ENCODE data around the gene CHID1. TPM values are rescaled to one million over a fixed set of nuclear protein-coding genes. Genes with fewer than 3 reads are reported as not detected.

Gene CHID1
- total RNA-seq, 1 donor from 2014 or later: 69.4 TPM

DNA sequence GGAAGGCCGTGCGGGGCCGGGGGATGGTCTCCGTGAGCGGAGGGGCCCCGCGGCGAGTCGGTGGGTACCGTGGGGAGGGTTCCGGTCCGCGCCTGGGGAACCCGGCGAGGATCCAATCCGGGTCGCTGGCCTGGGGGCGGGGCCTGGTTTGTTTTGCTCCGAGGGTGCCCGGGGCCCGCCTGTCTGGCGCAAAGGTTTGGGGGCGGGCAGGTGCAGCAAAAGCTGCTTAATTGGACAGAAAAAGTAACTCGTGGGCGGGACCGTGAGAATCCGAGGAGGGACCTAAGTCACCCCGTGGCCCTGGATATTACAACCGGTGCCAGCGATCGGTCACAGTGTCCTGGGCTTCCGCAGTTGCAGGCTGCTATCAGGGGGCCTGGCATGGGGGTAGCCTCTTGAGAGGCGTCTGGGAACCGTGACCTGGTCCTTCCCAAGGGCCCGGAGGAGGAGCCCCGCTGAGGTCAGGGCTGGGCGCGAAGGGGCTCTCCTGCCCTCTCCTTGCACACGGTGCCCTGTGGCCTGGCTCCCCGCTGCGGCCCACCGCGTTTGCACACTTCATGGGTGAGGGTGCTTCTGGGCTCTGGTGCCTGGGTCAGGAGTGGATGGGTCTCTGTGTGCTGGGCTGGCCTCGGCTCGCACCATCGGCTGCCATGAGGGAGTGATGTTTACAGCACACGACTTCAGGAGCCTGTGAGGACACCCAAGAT, 90.5 kb downstream of the CHID1 start:
- intact Hi-C loops (cut with DNase I): loop anchor here (1.0 kb wide), 3 partner anchors 11 to 15 kb away; partner anchors contain the start of genes CD151, PIDD1 and RPLP2
- TF ChIP-seq, protein P1, sequence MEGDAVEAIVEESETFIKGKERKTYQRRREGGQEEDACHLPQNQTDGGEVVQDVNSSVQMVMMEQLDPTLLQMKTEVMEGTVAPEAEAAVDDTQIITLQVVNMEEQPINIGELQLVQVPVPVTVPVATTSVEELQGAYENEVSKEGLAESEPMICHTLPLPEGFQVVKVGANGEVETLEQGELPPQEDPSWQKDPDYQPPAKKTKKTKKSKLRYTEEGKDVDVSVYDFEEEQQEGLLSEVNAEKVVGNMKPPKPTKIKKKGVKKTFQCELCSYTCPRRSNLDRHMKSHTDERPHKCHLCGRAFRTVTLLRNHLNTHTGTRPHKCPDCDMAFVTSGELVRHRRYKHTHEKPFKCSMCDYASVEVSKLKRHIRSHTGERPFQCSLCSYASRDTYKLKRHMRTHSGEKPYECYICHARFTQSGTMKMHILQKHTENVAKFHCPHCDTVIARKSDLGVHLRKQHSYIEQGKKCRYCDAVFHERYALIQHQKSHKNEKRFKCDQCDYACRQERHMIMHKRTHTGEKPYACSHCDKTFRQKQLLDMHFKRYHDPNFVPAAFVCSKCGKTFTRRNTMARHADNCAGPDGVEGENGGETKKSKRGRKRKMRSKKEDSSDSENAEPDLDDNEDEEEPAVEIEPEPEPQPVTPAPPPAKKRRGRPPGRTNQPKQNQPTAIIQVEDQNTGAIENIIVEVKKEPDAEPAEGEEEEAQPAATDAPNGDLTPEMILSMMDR (IDR thresholded peaks at IDR 0.05): no peak
- Histone ChIP-seq H3K27ac (peak overlapping the region; percentile 98 to 99), H3K4me1 (peaks cover 16 to 24% of the 10 kb centered on the region in 2 donors), H3K4me3 (peak overlapping the region; percentile 80 to 91), H3K9me3 (no peaks in the 10 kb centered on the region), H3K27me3 (no peaks in the 10 kb centered on the region), H3K36me3 (peaks cover 28 to 34% of the 10 kb centered on the region in 2 donors)
- peak; percentile 80 to 96 for DNase-seq (ENCODE audit: low spot score in 2 of 2)

DNA sequence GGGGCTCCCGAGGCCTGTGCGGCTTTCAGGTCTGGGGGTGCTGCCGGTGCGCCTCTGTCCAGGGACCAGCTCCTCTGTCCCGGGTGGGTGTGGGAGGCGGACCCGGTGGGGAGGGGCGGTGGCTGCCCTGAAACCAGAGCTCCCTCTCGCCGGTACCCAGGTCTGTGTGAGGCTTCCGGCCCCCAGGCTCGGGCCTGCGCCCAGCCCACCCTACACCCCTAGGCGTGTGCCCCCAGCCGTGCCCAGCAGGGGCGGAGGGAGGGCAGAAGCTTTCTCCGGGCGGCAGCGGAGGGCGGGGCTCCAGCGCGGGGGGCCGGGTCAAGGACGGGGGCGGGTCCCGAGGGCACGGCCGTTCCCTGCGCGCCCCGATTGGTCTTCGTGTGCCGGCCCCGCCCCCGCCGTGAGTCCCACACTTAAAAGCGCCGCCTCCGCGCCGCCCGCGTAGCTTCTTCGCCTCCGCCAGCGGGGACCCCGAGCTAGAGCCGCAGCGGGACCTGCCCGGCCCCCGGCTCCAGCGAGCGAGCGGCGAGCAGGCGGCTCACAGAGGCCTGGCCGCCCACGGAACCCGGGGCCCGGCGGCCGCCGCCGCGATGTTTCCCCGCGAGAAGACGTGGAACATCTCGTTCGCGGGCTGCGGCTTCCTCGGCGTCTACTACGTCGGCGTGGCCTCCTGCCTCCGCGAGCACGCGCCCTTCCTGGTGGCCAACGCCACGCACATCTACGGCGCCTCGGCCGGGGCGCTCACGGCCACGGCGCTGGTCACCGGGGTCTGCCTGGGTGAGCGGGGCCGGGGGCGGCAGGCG, 91.3 kb downstream of the CHID1 start:
- H3K9me3 ChIP-seq: no peaks in the 10 kb centered on the region
- H3K36me3 ChIP-seq: peaks cover 20 to 26% of the 10 kb centered on the region in 2 donors
- intact Hi-C loops (cut with DNase I): loop anchor here (1.0 kb wide), 3 partner anchors 10 to 14 kb away; partner anchors contain the start of genes CD151, PIDD1 and RPLP2
- peaks cover 16 to 24% of the 10 kb centered on the region in 2 donors for H3K4me1 ChIP-seq
- H3K27ac ChIP-seq: peak overlapping the region; percentile 98 to 99
- peak in 1 of 2 donors; percentile 95 for DNase-seq (ENCODE audit: low spot score in 2 of 2)
- H3K27me3 ChIP-seq: no peaks in the 10 kb centered on the region
- TF ChIP-seq, protein P1 (IDR thresholded peaks at IDR 0.05): peak; percentile 32 to 55 (median 36)
- peak overlapping the region; percentile 80 to 91 for H3K4me3 ChIP-seq

DNA sequence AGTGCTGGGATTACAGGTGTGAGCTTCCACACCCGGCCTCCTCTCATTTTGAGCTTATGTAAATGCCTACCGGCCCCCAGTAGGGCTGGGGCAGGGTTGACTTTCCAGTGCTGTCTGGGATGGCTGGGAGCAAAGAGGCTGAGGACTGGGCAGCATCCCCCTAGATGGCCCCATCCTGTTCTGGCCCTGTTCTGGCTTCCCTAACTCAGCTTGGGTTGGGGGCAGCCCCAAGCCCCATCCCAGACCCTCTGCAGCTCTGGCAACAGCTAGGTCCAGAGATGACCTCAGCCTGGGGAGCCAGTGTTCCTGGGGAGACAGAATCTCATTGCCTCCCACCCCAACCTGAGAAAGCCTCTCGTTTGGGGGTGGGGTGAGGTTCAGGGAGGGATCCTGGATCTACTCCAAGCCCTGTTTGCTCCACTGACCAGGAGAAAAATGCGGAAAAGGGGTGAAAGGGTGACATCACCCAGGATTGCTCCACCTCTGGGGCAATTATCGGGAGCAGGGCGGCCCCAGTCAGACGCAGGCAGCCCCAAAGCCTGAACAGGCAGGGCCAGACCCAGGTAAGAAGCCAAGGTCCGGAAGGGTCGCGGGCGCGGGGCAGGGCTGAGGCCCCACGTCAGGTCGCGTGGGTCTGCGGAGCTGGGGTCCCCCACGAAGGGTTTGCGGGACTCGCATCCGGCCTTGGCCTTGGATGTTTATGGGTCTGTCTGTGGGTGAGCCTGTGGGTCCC, 92.0 kb downstream of the CHID1 start, which contains the start of gene PNPLA2:
PNPLA2 (plus strand) TSS at position 519 of the 733 bp plus-strand sequence. CDS start 805 bp downstream, outside the sequence.
- Histone ChIP-seq H3K4me3 (peak within 1 kb of the TSS; percentile 80 to 91), H3K4me1 (peaks cover 16 to 24% of the 10 kb centered on the region in 2 donors), H3K27me3 (no peaks in the 10 kb centered on the region), H3K36me3 (peaks cover 16 to 24% of the 10 kb centered on the region in 2 donors), H3K9me3 (no peaks in the 10 kb centered on the region), H3K27ac (peak within 1 kb of the TSS; percentile 98 to 99)
- peak in 1 of 2 donors; percentile 82 for DNase-seq (ENCODE audit: low spot score in 2 of 2)
- TF ChIP-seq, protein P1 (IDR thresholded peaks at IDR 0.05): no peak
- intact Hi-C loops (cut with DNase I): loop anchor here (1.0 kb wide), 3 partner anchors 9 to 14 kb away; partner anchors contain the start of genes CD151, PIDD1 and RPLP2

Other genes starting within 250 kb of the CHID1 start
- gene DEAF1, start 215.6 kb downstream of the CHID1 start, total RNA-seq: 60.5 TPM
- 1.3 TPM for gene TMEM80, start 215.0 kb downstream of the CHID1 start, total RNA-seq
- 76.7 TPM for gene EPS8L2, start 204.6 kb downstream of the CHID1 start, total RNA-seq
- 245 TPM for gene TALDO1, start 163.3 kb downstream of the CHID1 start, total RNA-seq
- 12.2 TPM for gene GATD1, start 133.3 kb downstream of the CHID1 start, total RNA-seq
- not detected for gene CEND1, start 120.7 kb downstream of the CHID1 start, total RNA-seq
- gene SLC25A22, start 112.5 kb downstream of the CHID1 start, total RNA-seq: 5.6 TPM
- 7.1 TPM for gene PIDD1, start 105.6 kb downstream of the CHID1 start, total RNA-seq
- gene RPLP2, start 100.8 kb downstream of the CHID1 start, total RNA-seq: 897 TPM
- gene PNPLA2, start 91.9 kb downstream of the CHID1 start, total RNA-seq: 214 TPM
- 20.5 TPM for gene CRACR2B, start 82.9 kb downstream of the CHID1 start, total RNA-seq
- 898 TPM for gene CD151, start 77.9 kb downstream of the CHID1 start, total RNA-seq
- gene POLR2L, start 68.3 kb downstream of the CHID1 start, total RNA-seq: 141 TPM
- 252 TPM for gene TSPAN4, start 68.0 kb downstream of the CHID1 start, total RNA-seq
- gene AP2A2, start 15.1 kb upstream of the CHID1 start, total RNA-seq: 118 TPM
- gene MUC6, start 125.9 kb upstream of the CHID1 start, total RNA-seq: not detected
- 0.11 TPM for gene MUC2, start 164.1 kb upstream of the CHID1 start, total RNA-seq
- 0.11 TPM for gene MUC5AC, start 247.1 kb upstream of the CHID1 start, total RNA-seq

Data from ascending aorta (tissue), 2 donors.